GM12873 (cell line): Measurements from ENCODE around the gene CPA3.

ENCODE experiments used
- CTCF ChIP-seq: IDR thresholded peaks from 2 replicates; pipeline ENCODE4 v1.5.1; 2012; ENCODE audit warnings: low read depth, mild to moderate bottlenecking, moderate library complexity, low read length, control low read depth; ENCODE audit not compliant: insufficient read depth; ENCODE audit errors: missing control alignments

CPA3 gene

GRCh38 chr3:148931574-148931973 is 66.5 kb downstream of the CPA3 start:
- no peak for TF ChIP-seq CTCF

GRCh38 chr3:148932972-148933371 is 67.9 kb downstream of the CPA3 start:
- no peak for TF ChIP-seq CTCF

GRCh38 chr3:148937467-148938255 is 72.6 kb downstream of the CPA3 start:
- TF ChIP-seq CTCF, result no peak

GRCh38 chr3:148938306-148938705 is 73.2 kb downstream of the CPA3 start:
- no peak for TF ChIP-seq CTCF

GRCh38 chr3:148938936-148939335 is 73.8 kb downstream of the CPA3 start:
- no peak for TF ChIP-seq CTCF

- no peak for TF ChIP-seq CTCF
These were observed 75.9 kb downstream of the CPA3 start for GRCh38 chr3:148940983-148941382.

GRCh38 chr3:148943506-148944205 is 78.6 kb downstream of the CPA3 start:
- TF ChIP-seq CTCF, result peak; percentile 74
